Measurements from ENCODE around the gene SORCS2. TPM values are rescaled to one million over a fixed set of nuclear protein-coding genes. Genes with fewer than 3 reads are reported as not detected.

SORCS2 gene
- total and polyA plus RNA-seq, 2 of the 8 experiments (the other 6 are each of a cell fraction or from before 2014, with no cell fraction given) = 0.36 to 1.8 TPM

DNA sequence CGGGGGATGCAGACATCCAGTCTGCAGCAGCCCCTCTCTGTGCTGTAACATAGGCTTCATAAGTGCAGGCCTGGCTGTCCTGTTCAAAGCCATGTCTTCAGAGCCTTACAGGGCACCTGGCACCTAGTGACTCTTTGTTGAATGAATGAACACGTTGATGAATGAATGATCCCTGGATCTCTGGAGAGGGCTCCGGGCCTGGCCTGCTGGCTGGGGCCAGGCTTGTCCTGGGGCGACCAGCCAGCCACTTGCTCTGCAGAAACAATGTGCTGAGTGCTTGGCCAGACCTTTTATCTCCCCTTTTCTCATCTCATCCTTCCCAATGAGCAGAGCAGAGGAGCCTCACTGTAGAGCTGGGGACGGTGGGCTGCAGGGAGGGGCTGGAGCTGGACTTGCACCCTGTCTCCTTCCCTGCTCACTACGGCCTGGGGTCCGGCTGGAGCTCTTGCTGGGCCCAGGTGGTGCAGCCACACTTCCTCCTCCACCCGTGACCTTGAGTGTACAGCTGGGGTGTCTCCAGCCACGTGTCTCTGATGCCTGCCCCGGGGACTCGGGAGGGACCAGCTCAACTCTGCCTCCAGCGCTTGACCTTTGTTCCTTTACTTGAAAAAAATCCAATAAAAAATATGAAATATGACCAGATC is 164.5 kb downstream of the SORCS2 start:
- Histone ChIP-seq H2BK12ac (ENCODE audit: low read depth, low read length) (no peak overlapping the region), H4K20me1 (replicated peaks in 1 of 2; ENCODE audit: control insufficient read depth in 1 of 2, insufficient read depth in 2 of 2, low read length in 2 of 2) (no peaks in the 10 kb centered on the region), H3K27ac (ENCODE audit: low read depth, low read length) (no peak overlapping the region), H2AK5ac (ENCODE audit: low read depth, low read length) (no peak overlapping the region), H3K79me1 (ENCODE audit: low read depth, low read length) (no peaks in the 10 kb centered on the region), H2BK120ac (replicated peaks; ENCODE audit: low read depth, low read length) (no peak overlapping the region), H3K27me3 (replicated peaks in 1 of 4; ENCODE audit: control insufficient read depth in 3 of 4, extremely low read depth in 1 of 4, insufficient read depth in 3 of 4, low read length in 3 of 4) (no peaks in the 10 kb centered on the region), H3K4me3 (ENCODE audit: extremely low read depth in 1 of 4, insufficient read depth in 2 of 4, low read depth in 3 of 4, low read length in 4 of 4) (no peak overlapping the region), H3K9ac (replicated peaks in 1 of 4; ENCODE audit: extremely low read depth in 1 of 4, low read depth in 3 of 4, low read length in 3 of 4) (no peak overlapping the region), H3K14ac (ENCODE audit: insufficient read length) (no peak overlapping the region), H3K9me3 (ENCODE audit: insufficient read depth in 2 of 2, low read depth in 1 of 2, low read length in 1 of 2) (no peaks in the 10 kb centered on the region), H3K4me1 (replicated peaks in 1 of 4; ENCODE audit: control insufficient read depth in 3 of 4, insufficient read depth in 4 of 4, low read length in 3 of 4) (no peaks in the 10 kb centered on the region), H2BK5ac (ENCODE audit: low read depth, low read length) (no peak overlapping the region), H3K18ac (ENCODE audit: extremely low read depth, low read length) (no peak overlapping the region), H3K23ac (ENCODE audit: insufficient read length) (no peak overlapping the region), H2BK20ac (ENCODE audit: low read length) (no peak overlapping the region), H3K36me3 (ENCODE audit: control insufficient read depth in 2 of 4, insufficient read depth in 4 of 4, low read length in 3 of 4) (no peaks in the 10 kb centered on the region), H3K4me2 (ENCODE audit: insufficient read depth in 1 of 2, low read depth in 2 of 2, low read length in 2 of 2) (no peak overlapping the region), H4K91ac (replicated peaks; ENCODE audit: insufficient read length, low read length) (no peak overlapping the region), H4K5ac (ENCODE audit: insufficient read length, low read depth, low read length) (no peak overlapping the region), H3K79me2 (ENCODE audit: control insufficient read depth in 1 of 2, insufficient read depth in 2 of 2, low read length in 2 of 2) (no peaks in the 10 kb centered on the region), H4K8ac (ENCODE audit: extremely low read depth, insufficient read depth, low read length) (no peak overlapping the region), H3K56ac (replicated peaks; ENCODE audit: insufficient read length, low read depth, low read length) (no peak overlapping the region), H2BK15ac (ENCODE audit: low read length) (no peak overlapping the region), H2AFZ (ENCODE audit: low read length) (no peak overlapping the region), H3K4ac (replicated peaks; ENCODE audit: insufficient read length, low read depth, low read length) (no peak overlapping the region), H3K23me2 (ENCODE audit: low read depth, low read length) (peaks cover 1% of the 10 kb centered on the region; the same call in 1 of the 2 replicates)
- DNase-seq (ENCODE audit: low read depth in 1 of 2, low spot score in 2 of 2) (no peak), FAIRE-seq (no peak)
- ChIA-PET CTCF (ENCODE audit: partially characterized antibody) (no interaction called here), POLR2A (ENCODE audit: partially characterized antibody) (no interaction called here)
- TF ChIP-seq SRF (IDR thresholded peaks at IDR 0.05; ENCODE audit: low read depth, low read length) (no peak), SIX5 (IDR thresholded peaks at IDR 0.05; ENCODE audit: low read depth, low read length) (no peak), SP4 (IDR thresholded peaks at IDR 0.05; ENCODE audit: low read length) (no peak), MAFK (IDR thresholded peaks at IDR 0.05; ENCODE audit: low read depth, low read length) (no peak), JUND (IDR thresholded peaks at IDR 0.05; ENCODE audit: low read length) (no peak), CBX5 (IDR thresholded peaks at IDR 0.05; ENCODE audit: low read depth, low read length) (no peak), YY1 (IDR thresholded peaks at IDR 0.05; ENCODE audit: low read depth, low read length) (no peak), TAF1 (IDR thresholded peaks at IDR 0.05; ENCODE audit: low read depth, low read length) (no peak), GTF2F1 (IDR thresholded peaks at IDR 0.05; ENCODE audit: borderline replicate concordance, low read depth, low read length) (no peak)
- TF ChIP-seq, protein P1, sequence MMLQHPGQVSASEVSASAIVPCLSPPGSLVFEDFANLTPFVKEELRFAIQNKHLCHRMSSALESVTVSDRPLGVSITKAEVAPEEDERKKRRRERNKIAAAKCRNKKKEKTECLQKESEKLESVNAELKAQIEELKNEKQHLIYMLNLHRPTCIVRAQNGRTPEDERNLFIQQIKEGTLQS (IDR thresholded peaks at IDR 0.05; ENCODE audit: insufficient read depth, low read depth, low read length) = no peak
- 87% methylated on average over 12 of the region's 12 CpGs; no CpG with 5 or more reads in 1 of the 2 experiments for WGBS, 2 experiments (ENCODE audit: extremely low coverage in 1 of 2, insufficient coverage in 1 of 2, insufficient read length in 1 of 2, insufficient replicate concordance in 2 of 2, low coverage in 1 of 2, low lambda C conversion rate in 2 of 2, missing lambda C conversion rate in 1 of 2)
